Measurements from ENCODE around the gene ZNF232.

The ZNF232 gene

DNA sequence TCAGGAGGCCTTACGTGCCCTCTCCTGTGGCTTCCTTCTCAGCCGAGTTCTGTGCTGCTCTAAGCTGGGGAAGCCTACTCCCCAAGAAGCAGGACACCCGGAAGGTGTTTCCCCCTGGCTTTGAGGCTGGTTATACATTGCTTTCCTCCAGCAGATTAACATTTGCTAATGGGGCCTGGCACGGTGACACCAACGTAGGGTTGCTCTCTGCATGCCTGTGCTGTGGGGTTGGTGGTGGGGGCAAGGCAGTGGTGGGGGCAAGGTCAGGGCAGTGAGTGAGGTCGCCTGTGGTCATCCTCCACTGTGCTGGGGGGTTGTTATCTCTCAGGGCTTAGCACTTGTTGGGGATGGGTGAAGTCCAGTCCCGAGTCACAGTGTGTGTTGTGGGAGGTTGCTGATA is 8.4 kb upstream of the ZNF232 start:
- Histone ChIP-seq H3K9ac (ENCODE audit: low read depth, low read length) (no peak overlapping the region), H3K9me3 (ENCODE audit: control insufficient read depth, insufficient read depth, low read length) (no peaks in the 10 kb centered on the region), H3K4me3 (ENCODE audit: low read depth, low read length) (no peak overlapping the region), H3K36me3 (ENCODE audit: control insufficient read depth, insufficient read depth, low read length) (no peaks in the 10 kb centered on the region), H3K4me1 (ENCODE audit: control insufficient read depth, insufficient read depth, low read length) (no peaks in the 10 kb centered on the region), H3K27me3 (ENCODE audit: control insufficient read depth, insufficient read depth, low read length) (peaks cover 22% of the 10 kb centered on the region), H3K27ac (ENCODE audit: low read depth, low read length) (no peak overlapping the region)

DNA sequence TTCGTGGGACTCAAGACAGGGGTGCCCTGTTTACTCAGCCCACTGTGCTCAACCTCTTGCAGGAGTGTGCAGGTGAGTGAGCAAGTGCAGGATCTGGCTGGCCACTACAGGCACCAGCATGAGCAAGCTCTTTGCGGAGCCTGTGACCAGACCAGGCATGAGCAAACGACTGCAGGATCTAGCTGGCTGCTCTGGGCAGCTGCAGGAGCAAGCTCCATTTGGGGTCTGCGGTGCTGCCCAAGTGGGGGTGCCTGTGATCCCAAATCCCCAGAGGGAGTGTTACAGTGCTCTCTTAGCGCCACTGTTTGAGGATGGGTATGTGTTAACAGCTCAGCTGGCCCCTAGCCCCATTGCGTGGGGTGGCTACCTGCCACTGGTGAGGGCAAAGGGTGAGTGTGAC is 6.5 kb upstream of the ZNF232 start:
- Histone ChIP-seq H3K27ac (ENCODE audit: low read depth, low read length) (no peak overlapping the region), H3K9ac (ENCODE audit: low read depth, low read length) (no peak overlapping the region), H3K4me3 (ENCODE audit: low read depth, low read length) (no peak overlapping the region), H3K9me3 (ENCODE audit: control insufficient read depth, insufficient read depth, low read length) (no peaks in the 10 kb centered on the region), H3K27me3 (ENCODE audit: control insufficient read depth, insufficient read depth, low read length) (peaks cover 15% of the 10 kb centered on the region), H3K36me3 (ENCODE audit: control insufficient read depth, insufficient read depth, low read length) (peaks cover 11% of the 10 kb centered on the region), H3K4me1 (ENCODE audit: control insufficient read depth, insufficient read depth, low read length) (no peaks in the 10 kb centered on the region)

DNA sequence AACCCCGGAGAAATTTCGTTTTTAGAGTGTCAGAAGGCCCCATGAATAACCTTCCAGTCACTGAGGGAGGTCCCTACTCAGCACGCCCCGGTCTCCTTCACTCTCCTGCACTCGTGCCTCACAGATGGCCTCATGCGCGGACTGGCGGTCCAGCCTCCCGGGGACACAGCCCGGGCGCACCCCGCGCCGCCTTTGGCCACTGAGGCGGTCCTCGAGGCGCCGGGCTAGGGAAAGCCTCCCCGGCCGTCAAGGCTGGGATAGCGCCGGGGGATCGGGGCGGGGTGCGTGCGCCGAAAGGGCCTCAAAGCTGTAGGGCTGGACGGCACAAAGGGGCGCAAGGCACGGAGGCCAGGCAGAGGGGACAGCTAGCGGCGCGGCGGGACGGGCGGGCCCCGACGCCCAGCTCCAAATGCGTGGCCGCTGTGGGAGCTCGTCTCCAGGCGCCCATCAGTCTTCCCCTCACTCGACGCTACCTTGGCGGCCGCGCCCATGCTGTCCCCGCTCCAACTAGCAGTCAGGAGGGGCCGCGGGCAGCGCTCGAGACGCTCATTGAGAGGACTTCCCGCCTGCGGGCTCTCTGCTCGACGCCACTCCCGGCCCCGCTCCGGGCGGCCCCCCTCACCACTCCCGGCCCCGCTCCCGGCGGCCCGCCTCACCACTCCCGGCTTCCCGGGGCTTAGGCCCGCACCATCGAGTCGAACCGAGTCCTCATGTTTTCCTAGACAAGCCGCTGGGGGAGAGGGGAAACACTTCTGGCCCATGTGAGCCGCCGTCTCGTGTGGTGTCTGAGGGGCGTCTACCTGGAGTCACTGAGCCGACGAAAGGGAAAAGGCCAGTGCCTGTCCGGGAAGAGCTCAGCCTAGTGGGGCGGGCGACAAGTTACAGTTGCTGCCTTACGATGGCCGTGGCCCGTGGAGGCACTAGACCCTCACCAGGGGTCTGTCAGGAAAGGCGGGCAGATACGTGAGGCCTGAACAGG is 4.3 kb upstream of the ZNF232 start, which contains the start of gene USP6:
Gene USP6 (plus strand): TSS at position 360 of the 979 bp plus-strand sequence. CDS start 14,336 bp downstream, outside the sequence.
- Histone ChIP-seq H3K36me3 (ENCODE audit: control insufficient read depth, insufficient read depth, low read length) (peaks cover 11% of the 10 kb centered on the region), H3K27me3 (ENCODE audit: control insufficient read depth, insufficient read depth, low read length) (0 out of 2 replicates have a peak, but pooled peaks cover 3% of the 10 kb centered on the region), H3K9me3 (ENCODE audit: control insufficient read depth, insufficient read depth, low read length) (no peaks in the 10 kb centered on the region), H3K4me3 (ENCODE audit: low read depth, low read length) (no peak within 1 kb of the TSS), H3K27ac (ENCODE audit: low read depth, low read length) (no peak within 1 kb of the TSS), H3K9ac (ENCODE audit: low read depth, low read length) (no peak within 1 kb of the TSS), H3K4me1 (ENCODE audit: control insufficient read depth, insufficient read depth, low read length) (peaks cover 1% of the 10 kb centered on the region; the same call in 1 of the 2 replicates)

DNA sequence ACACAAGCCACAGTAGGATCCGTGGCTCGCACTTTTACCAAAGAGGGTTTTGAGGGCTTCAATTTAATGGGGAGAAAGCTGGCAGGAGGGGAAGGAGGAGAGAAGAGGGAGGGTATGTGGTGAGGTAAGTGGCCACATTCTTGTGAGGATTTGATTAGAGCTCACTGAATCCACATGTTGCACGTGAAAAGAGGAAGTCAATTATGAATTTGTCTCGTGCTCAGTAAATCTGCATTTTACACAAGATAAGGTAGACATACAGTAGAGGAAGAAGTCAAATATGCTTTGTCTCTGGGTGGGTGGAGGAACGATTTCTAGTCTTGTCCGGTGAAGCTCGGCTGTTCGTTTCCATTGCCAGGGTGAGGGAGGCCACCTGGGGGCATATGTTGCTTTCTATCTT is 862 bp downstream of the ZNF232 start:
- H3K27me3 ChIP-seq (ENCODE audit: control insufficient read depth, insufficient read depth, low read length), result no peaks in the 10 kb centered on the region
- peaks cover 7% of the 10 kb centered on the region; the same call in 1 of the 2 replicates for H3K4me1 ChIP-seq (ENCODE audit: control insufficient read depth, insufficient read depth, low read length)
- peaks cover 44% of the 10 kb centered on the region for H3K36me3 ChIP-seq (ENCODE audit: control insufficient read depth, insufficient read depth, low read length)
- peaks cover 9% of the 10 kb centered on the region for H3K9me3 ChIP-seq (ENCODE audit: control insufficient read depth, insufficient read depth, low read length)
- peak overlapping the region; percentile 67 for H3K9ac ChIP-seq (ENCODE audit: low read depth, low read length)
- H3K27ac ChIP-seq (ENCODE audit: low read depth, low read length), result no peak overlapping the region
- H3K4me3 ChIP-seq (ENCODE audit: low read depth, low read length), result peak overlapping the region; percentile 74

DNA sequence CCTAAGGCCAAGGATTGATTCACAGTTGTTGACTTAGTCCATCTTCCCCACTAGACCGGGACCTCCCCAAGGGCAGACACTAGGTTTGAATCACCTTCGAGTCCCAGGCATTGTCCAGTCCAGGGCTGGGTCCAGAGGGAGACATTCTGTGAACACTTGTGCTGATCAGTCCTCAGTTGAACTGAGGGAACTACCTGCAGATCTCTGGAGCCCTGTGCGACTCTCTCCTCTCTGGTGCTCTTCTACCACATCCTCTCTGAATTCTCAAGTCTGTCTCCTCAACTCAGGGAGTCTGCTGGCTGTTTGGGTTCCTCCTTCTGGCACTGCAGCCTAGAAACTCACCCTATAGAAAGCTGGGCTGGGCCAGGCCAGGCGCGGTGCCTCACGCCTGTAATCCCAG is 10.8 kb downstream of the ZNF232 start:
- no peak overlapping the region for H3K4me3 ChIP-seq (ENCODE audit: low read depth, low read length)
- H3K4me1 ChIP-seq (ENCODE audit: control insufficient read depth, insufficient read depth, low read length), result no peaks in the 10 kb centered on the region
- peaks cover 6% of the 10 kb centered on the region for H3K36me3 ChIP-seq (ENCODE audit: control insufficient read depth, insufficient read depth, low read length)
- H3K9ac ChIP-seq (ENCODE audit: low read depth, low read length), result no peak overlapping the region
- H3K9me3 ChIP-seq (ENCODE audit: control insufficient read depth, insufficient read depth, low read length), result peaks cover 19% of the 10 kb centered on the region
- H3K27ac ChIP-seq (ENCODE audit: low read depth, low read length), result no peak overlapping the region
- peaks cover 13% of the 10 kb centered on the region for H3K27me3 ChIP-seq (ENCODE audit: control insufficient read depth, insufficient read depth, low read length)

DNA sequence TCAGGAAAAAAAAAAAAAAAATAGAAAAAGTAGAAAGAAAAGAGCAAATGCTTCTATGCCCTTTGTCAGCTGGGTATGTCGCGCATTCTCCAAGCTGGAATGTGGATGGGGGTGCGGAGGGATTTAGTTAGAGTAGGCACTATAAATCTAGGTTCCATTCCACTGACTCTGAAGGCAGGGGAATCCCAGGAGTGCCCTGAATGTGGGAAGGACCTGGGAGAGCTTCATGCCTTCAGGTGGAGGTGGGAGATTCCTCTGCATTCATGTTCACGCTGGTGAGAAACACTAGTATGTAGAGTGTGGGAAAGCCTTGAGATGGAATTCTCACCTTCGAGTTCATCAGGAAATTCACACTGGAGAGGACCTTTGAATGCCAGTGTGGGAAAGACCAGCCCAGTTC is 12.4 kb downstream of the ZNF232 start:
- Histone ChIP-seq H3K9ac (ENCODE audit: low read depth, low read length) (no peak overlapping the region), H3K27me3 (ENCODE audit: control insufficient read depth, insufficient read depth, low read length) (peaks cover 13% of the 10 kb centered on the region), H3K27ac (ENCODE audit: low read depth, low read length) (no peak overlapping the region), H3K9me3 (ENCODE audit: control insufficient read depth, insufficient read depth, low read length) (peaks cover 24% of the 10 kb centered on the region), H3K36me3 (ENCODE audit: control insufficient read depth, insufficient read depth, low read length) (no peaks in the 10 kb centered on the region), H3K4me3 (ENCODE audit: low read depth, low read length) (no peak overlapping the region), H3K4me1 (ENCODE audit: control insufficient read depth, insufficient read depth, low read length) (no peaks in the 10 kb centered on the region)

DNA sequence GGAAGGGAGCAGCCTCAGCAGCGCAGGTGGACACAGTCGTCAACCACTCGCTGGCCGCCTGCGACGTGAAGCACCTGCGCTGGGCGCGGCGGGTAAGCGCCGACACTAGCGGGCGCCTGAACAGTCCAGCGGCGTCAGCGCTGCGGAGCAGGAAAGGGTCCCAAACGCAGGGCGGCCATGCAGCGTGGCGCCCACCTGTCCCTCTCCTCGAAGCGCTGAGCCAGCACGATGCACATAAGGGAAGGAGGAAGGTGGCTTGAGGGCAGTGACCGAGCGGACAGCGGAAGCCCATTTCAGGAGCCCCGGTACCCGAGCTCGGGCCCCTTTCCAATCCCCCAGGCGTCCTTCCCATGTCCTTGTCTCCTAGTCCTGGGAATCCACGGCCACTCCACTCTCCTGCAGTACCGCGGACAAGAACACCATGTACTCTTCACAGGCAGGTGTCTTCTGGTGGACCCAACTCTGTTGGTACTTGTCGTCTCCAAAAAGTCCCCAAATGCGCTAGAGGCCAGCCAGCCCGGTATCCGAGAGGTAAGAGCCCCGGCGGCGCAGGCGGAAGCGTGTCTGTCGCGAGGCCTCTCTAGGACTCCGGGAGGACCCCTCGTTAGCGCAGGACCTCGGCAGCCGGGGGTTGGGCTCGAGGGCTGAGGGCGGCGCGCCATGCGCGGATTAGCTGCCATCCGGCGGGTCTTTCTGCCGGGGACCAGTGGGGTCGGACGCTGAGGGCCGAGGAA is 14.4 kb downstream of the ZNF232 start:
- Histone ChIP-seq H3K4me1 (ENCODE audit: control insufficient read depth, insufficient read depth, low read length) (no peaks in the 10 kb centered on the region), H3K9me3 (ENCODE audit: control insufficient read depth, insufficient read depth, low read length) (peaks cover 42% of the 10 kb centered on the region), H3K36me3 (ENCODE audit: control insufficient read depth, insufficient read depth, low read length) (no peaks in the 10 kb centered on the region), H3K4me3 (ENCODE audit: low read depth, low read length) (peak overlapping the region; percentile 65), H3K9ac (ENCODE audit: low read depth, low read length) (no peak overlapping the region), H3K27me3 (ENCODE audit: control insufficient read depth, insufficient read depth, low read length) (peaks cover 13% of the 10 kb centered on the region), H3K27ac (ENCODE audit: low read depth, low read length) (no peak overlapping the region)

DNA sequence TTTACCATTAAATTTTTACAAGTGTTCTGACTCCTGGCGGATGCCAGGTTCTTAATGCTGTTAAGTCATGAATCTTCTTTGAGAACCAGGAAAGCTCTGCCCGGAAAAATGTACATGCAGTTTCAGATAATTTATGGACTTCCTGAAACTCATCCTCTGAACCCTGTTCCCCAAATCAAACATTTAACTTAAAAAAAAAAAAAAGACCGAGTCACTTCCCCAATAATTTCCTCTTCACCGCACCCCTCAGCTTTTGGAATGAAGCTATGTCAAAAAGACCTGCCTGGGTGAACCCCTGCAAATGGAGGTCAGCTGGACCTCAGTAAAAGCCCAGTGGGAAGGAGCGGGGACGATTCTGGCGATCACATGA is 15.0 kb downstream of the ZNF232 start:
- Histone ChIP-seq H3K9ac (ENCODE audit: low read depth, low read length) (no peak overlapping the region), H3K36me3 (ENCODE audit: control insufficient read depth, insufficient read depth, low read length) (no peaks in the 10 kb centered on the region), H3K9me3 (ENCODE audit: control insufficient read depth, insufficient read depth, low read length) (peaks cover 47% of the 10 kb centered on the region), H3K27me3 (ENCODE audit: control insufficient read depth, insufficient read depth, low read length) (peaks cover 13% of the 10 kb centered on the region), H3K4me1 (ENCODE audit: control insufficient read depth, insufficient read depth, low read length) (no peaks in the 10 kb centered on the region), H3K27ac (ENCODE audit: low read depth, low read length) (no peak overlapping the region), H3K4me3 (ENCODE audit: low read depth, low read length) (peak overlapping the region; percentile 65)

DNA sequence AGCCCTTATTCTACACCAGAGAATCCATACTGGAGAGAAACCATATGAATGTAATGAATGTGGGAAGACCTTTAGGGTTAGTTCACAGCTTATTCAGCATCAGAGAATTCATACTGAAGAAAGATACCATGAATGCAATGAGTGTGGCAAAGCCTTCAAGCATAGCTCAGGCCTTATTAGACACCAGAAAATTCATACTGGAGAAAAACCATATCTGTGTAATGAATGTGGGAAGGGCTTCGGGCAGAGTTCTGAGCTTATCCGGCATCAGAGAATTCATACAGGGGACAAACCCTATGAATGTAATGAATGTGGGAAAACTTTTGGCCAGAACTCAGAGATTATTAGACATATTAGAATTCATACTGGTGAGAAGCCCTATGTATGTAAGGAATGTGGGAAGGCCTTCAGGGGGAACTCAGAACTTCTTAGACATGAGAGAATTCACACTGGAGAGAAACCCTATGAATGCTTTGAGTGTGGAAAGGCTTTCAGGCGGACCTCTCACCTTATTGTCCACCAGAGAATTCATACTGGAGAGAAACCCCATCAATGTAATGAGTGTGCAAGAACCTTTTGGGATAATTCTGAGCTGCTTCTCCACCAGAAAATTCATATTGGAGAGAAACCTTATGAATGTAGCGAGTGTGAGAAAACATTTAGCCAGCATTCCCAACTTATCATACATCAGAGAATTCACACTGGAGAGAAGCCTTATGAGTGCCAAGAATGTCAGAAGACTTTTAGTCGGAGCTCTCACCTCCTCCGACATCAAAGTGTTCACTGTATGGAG is 19.3 kb downstream of the ZNF232 start:
- peaks cover 80% of the 10 kb centered on the region for H3K9me3 ChIP-seq (ENCODE audit: control insufficient read depth, insufficient read depth, low read length)
- H3K4me3 ChIP-seq (ENCODE audit: low read depth, low read length), result no peak overlapping the region
- H3K4me1 ChIP-seq (ENCODE audit: control insufficient read depth, insufficient read depth, low read length), result no peaks in the 10 kb centered on the region
- no peak overlapping the region for H3K9ac ChIP-seq (ENCODE audit: low read depth, low read length)
- no peak overlapping the region for H3K27ac ChIP-seq (ENCODE audit: low read depth, low read length)
- H3K36me3 ChIP-seq (ENCODE audit: control insufficient read depth, insufficient read depth, low read length), result no peaks in the 10 kb centered on the region
- peaks cover 13% of the 10 kb centered on the region for H3K27me3 ChIP-seq (ENCODE audit: control insufficient read depth, insufficient read depth, low read length)

DNA sequence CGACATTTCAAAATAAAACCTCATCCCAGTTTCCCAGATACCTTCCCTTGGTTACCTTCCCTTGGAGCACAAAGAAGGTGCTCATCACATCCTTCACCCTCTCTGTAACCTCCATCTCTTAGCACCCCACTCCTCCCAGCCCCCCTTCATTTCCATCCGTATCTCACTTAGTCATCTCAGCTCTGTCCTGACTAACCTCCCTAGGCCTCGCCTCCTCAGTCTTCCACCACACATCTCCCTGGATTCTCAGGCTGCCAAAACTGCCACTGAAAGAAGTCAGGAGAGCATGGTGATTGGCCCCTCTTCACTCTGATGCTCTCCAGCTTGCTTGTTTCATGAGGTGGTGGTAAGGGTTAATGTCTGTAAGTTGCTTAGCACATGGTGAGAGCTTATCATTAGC is 31.1 kb downstream of the ZNF232 start:
- Histone ChIP-seq H3K4me3 (ENCODE audit: low read depth, low read length) (no peak overlapping the region), H3K4me1 (ENCODE audit: control insufficient read depth, insufficient read depth, low read length) (peaks cover 2% of the 10 kb centered on the region), H3K27me3 (ENCODE audit: control insufficient read depth, insufficient read depth, low read length) (peaks cover 10% of the 10 kb centered on the region), H3K9ac (ENCODE audit: low read depth, low read length) (no peak overlapping the region), H3K36me3 (ENCODE audit: control insufficient read depth, insufficient read depth, low read length) (no peaks in the 10 kb centered on the region), H3K9me3 (ENCODE audit: control insufficient read depth, insufficient read depth, low read length) (no peaks in the 10 kb centered on the region), H3K27ac (ENCODE audit: low read depth, low read length) (no peak overlapping the region)

All from HUES48 (cell line).